ENCODE results near the gene BRD3.
"Not testable (repeated sequence)": the region's sequence is repeated elsewhere in the genome, so short reads cannot be mapped to it uniquely, and the experiment has no call there.

The BRD3 gene

DNA sequence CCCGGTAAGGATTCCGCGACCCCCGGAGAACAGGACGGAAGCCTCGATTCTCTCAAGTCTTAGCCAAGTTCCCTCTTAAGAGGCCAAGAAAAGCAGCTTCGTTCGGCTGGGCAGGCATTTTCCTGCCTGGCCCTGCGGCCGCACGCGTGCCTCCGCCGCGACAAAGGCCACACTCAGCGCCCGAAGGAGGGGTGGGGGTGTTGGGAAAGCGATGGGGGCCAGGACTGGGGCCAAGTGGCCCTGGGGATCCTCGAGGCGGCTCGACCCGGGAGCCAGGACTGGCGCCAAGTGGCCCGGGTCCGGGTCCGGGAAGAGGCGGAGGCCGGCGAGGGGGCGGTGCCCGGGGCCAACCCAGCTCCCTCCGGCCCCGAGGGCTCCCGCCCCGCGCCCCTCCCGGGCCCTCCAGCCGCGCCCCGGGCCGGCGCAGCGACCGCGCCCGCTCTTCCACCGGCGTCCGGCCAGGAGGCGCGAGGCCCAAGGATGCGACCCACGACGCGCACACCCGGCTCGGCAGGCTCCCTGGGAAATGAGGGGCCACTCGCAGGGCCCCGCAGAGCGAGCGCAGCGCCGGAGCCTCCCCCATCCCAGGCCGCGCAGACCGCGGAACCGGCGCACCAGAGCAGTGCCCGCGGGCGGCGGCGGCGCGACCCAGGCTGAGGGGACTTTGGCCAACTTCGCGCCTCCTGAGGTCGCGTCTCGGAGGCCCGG is 76.5 kb downstream of the BRD3 start:
- TF ChIP-seq POLR2AphosphoS5 (IDR thresholded peaks at IDR 0.05; ENCODE audit: low read depth, low read length) (no peak), POLR2A (IDR thresholded peaks at IDR 0.05; ENCODE audit: low read depth, low read length) (no peak), TAF1 (IDR thresholded peaks at IDR 0.05; ENCODE audit: borderline replicate concordance, low read depth, low read length) (no peak)
- DNase-seq (ENCODE audit: insufficient read length) (no peak), FAIRE-seq (no peak)

DNA sequence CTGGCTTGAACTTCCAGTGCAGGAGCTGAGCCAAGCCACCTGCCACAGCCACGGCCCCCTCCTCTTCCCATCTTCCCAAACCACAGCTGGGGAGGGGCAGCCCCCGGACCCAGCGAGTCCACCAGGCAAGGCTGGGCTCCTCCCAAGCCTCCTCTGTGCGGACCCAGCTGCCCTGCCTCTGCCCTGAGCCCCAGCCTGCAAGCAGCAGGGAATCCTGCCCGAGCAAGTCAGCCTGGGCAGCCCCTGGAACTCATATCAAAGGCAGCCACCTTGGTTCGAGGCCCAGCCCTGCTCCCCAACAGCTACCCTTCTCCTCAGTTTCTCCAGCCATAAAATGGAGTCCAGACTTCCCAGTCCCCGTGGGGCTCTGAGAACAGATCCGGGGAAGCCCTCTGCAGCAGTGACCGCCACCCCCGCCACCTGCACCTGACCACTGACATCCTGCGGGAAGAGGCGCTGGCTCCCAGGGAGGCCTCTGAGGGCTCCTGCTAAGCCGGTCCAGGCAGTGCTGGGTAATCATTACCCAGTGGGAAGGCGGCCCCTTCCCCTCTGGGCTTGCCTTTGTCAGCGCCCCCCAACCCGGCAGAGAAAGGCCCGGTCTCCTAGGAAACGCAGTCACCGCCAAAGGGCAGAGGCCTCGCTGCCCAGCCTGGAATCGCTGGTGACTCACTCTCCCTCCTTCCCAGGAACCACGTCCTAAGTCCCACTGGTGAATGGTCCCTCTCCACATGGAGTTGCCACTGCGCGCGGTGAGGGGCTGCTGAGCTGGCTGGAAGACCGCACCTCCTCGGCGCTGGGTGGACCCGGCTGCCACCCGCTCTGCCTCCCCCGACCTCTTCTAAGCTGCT is 77.2 kb downstream of the BRD3 start:
- DNase-seq (ENCODE audit: insufficient read length), result no peak

DNA sequence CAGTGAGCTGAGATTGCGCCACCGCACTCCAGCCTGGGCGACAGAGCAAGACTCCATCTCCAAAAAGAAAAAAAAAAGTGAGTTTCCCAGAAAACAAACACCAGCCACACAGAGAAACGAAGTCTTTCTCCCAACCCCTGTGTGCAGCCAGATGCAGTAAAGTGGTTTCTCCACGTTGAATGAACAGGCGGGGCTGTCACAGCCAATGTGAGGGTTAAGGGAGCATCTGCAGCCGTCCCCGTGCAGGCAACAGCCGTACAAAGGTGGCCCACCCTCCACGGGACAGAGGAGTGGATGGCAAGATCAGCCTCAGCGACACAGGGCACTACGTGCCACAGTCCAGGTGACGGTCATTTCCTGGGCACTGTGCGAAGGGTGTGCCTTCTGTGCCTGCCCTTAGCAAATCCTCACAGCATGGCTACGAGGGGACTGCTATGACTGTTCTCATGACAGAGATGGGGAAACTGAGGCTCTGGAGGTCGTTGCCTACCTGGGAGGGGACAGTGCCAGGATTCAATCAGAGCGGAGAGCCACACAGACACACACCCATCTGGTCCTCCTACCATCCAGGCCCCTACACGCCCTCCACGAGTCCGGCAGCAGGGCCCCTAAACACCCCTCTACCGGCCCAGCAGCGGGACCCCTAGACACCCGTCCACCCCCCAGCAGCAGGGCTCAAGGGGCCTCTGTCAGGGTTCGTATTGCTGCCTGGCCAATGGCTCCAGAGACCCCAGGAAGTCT is 78.0 kb downstream of the BRD3 start:
- DNase-seq (ENCODE audit: insufficient read length) (no peak), FAIRE-seq (no peak)
- no peak for TF ChIP-seq POLR2AphosphoS5 (IDR thresholded peaks at IDR 0.05; ENCODE audit: low read depth, low read length)
- TF ChIP-seq TAF1 (IDR thresholded peaks at IDR 0.05; ENCODE audit: borderline replicate concordance, low read depth, low read length), result no peak
- no peak for TF ChIP-seq POLR2A (IDR thresholded peaks at IDR 0.05; ENCODE audit: low read depth, low read length)

More for the DNA sequence above, 77.2 kb downstream of the BRD3 start:
- no peak for FAIRE-seq
- TF ChIP-seq TAF1 (IDR thresholded peaks at IDR 0.05; ENCODE audit: borderline replicate concordance, low read depth, low read length) (no peak), POLR2AphosphoS5 (IDR thresholded peaks at IDR 0.05; ENCODE audit: low read depth, low read length) (no peak), POLR2A (IDR thresholded peaks at IDR 0.05; ENCODE audit: low read depth, low read length) (no peak)

DNA sequence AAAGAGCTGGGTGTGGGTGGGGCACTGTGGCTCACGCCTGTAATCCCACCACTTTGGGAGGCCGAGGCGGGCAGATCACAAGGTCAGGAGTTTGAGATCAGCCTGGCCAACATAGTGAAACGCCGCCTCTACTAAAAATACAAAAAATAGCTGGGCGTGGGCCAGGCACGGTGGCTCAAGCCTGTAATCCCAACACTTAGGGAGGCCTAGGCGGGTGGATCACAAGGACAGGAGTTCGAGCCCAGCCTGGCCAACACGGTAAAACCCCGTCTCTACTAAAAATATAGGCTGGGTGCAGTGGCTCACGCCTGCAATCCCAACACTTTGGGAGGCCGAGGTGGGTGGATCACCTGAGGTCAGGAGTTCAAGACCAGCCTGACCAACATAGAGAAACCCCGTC is 79.1 kb downstream of the BRD3 start:
- not testable (repeated sequence) for FAIRE-seq; DNase-seq (ENCODE audit: insufficient read length)

DNA sequence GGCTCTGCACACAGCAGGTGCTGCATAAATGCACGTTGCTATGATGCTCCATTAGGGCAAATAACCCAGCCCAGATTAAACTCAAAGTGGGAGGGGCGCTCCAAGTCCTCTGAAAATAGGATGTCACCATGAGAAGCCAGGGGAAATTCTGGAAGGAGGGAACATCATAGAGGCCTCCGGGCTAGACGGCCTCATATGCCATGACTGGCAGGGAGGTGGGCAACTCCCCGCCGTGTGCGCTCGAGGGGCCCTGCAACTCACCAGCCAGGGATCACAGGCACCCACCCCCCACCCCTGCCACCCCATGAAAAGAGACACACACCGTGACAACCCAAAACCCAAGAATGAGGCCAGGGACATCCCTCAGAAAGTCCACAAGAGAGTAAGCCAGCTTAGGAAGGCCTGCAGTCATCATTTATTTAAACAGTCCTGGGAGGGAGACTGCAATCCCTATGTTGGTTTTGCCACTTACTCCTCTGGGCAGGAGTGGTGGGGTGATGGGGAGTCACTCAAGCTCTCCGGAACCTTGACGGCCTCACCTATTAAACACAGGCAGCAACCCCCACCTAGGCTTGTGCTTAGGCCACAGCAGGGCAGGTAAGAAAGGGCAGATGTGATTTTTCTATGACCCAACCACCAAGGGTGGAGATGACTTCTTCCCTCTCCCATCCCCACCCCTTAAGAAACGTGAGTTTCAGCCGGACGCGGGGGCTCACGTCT is 79.7 kb downstream of the BRD3 start:
- no peak for FAIRE-seq
- no peak for DNase-seq (ENCODE audit: insufficient read length)

DNA sequence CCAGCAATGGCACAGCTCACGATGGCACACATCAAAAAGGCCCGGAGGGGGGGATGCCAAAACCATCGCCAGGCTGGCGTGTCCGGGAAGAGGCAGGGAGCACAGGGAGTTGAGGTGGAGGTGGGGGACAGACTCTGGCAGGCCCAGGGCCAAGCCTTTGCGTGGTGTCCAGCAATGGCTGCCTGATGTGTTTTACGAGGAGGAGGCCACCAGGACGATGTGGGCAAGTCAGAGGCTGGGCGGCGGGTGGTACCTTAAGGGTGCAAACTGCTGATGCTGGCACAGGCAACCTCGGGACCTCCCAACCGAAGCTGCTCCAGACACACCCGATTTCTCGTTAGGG is 80.4 kb downstream of the BRD3 start:
- FAIRE-seq (no peak), DNase-seq (ENCODE audit: insufficient read length) (no peak)
- TF ChIP-seq POLR2AphosphoS5 (IDR thresholded peaks at IDR 0.05; ENCODE audit: low read depth, low read length) (no peak), TAF1 (IDR thresholded peaks at IDR 0.05; ENCODE audit: borderline replicate concordance, low read depth, low read length) (no peak), POLR2A (IDR thresholded peaks at IDR 0.05; ENCODE audit: low read depth, low read length) (no peak)

More for the DNA sequence above, 79.7 kb downstream of the BRD3 start:
- no peak for TF ChIP-seq TAF1 (IDR thresholded peaks at IDR 0.05; ENCODE audit: borderline replicate concordance, low read depth, low read length)

DNA sequence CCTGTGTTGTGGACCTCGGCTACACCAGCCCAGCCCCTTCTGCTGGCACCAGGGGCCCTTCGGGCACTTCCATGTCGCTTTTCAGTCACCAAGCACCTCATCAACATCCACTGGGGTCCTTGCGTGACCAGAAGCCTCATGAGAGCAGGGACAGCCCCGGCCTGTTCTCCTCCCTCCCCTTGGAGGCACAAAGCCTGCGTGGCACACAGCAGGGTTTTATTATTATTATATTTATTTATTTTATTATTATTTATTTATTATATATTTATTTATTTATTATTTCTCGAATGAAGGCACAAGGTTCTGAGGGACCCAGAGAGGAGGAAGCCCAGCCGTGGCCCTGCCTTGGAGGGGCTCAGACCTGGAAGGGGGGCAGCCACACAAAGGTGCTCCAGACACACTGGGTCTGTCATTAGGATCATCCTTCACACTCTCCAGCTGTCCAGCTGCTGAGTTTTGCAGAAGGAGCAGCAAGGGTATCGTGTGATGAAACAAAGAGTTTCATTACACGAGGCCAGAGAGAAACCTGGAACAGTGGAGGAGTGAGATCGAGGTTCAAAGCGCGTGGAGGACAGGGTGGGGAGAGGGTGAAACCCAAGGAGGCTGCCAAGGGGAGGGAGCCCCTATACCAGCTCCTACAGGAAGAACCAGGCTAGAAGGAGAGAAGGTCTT is 80.9 kb downstream of the BRD3 start:
- TF ChIP-seq TAF1 (IDR thresholded peaks at IDR 0.05; ENCODE audit: borderline replicate concordance, low read depth, low read length) (no peak), POLR2AphosphoS5 (IDR thresholded peaks at IDR 0.05; ENCODE audit: low read depth, low read length) (no peak)
- FAIRE-seq, result no peak
- DNase-seq (ENCODE audit: insufficient read length), result no peak

DNA sequence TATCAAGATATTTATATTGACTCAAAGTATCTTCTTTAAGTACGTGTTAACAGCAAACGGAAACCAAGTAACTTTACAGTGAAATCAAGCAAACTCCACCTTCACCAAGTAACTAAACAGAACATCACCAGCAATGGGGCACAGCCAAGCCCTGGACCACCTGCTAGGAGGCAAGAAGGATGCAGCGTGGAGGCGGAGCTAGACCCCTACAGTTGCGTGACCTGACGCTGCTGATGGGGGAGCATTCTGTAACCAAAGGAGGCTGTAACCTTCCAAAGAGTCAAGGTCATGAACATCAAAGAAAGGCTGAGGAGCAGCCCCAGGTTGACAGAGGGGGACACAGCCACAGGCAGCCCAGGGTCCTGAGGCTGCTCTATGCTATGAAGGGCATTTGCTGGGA is 81.8 kb downstream of the BRD3 start:
- DNase-seq (ENCODE audit: insufficient read length), result no peak
- TF ChIP-seq POLR2A (IDR thresholded peaks at IDR 0.05; ENCODE audit: low read depth, low read length) (no peak), POLR2AphosphoS5 (IDR thresholded peaks at IDR 0.05; ENCODE audit: low read depth, low read length) (no peak), TAF1 (IDR thresholded peaks at IDR 0.05; ENCODE audit: borderline replicate concordance, low read depth, low read length) (no peak)
- no peak for FAIRE-seq

DNA sequence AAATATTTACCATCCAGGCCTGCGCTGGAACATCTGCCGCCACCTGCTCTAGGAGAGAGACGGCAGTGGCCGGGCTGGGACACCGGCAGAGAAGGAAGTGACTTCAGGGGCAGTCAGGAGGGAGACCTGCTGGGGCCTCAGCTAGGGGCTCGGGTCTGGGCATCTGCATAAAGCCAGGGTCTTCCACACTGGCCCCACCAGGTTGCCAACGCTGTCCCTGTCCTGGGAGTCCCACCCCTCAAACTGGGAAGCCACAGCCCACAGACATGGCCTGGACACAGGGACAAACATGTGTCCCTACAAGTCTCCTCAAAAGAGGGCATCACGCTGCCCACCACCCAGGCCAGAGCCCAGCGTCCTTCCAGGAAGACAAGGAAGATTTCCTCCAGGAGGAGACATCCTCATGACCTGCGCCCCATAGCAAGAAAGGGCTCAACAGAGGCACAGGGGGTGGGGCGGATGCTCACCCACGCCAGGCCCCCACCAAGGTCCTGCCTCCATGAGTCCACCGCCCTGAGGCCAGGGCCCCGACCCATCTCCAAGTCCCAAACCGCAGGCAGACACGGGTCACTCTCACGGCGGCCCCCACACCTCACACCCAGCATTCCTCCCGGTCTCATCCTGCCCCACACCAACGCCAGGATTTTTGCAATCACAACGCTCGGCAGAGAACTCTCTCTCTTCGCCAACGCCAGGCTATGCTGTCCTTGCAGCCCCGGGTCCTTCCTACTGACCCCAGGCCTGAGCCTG is 84.7 kb downstream of the BRD3 start:
- TF ChIP-seq POLR2A (IDR thresholded peaks at IDR 0.05; ENCODE audit: low read depth, low read length), result no peak
- TF ChIP-seq TAF1 (IDR thresholded peaks at IDR 0.05; ENCODE audit: borderline replicate concordance, low read depth, low read length), result no peak
- no peak for TF ChIP-seq POLR2AphosphoS5 (IDR thresholded peaks at IDR 0.05; ENCODE audit: low read depth, low read length)
- FAIRE-seq (no peak), DNase-seq (ENCODE audit: insufficient read length) (no peak)

DNA sequence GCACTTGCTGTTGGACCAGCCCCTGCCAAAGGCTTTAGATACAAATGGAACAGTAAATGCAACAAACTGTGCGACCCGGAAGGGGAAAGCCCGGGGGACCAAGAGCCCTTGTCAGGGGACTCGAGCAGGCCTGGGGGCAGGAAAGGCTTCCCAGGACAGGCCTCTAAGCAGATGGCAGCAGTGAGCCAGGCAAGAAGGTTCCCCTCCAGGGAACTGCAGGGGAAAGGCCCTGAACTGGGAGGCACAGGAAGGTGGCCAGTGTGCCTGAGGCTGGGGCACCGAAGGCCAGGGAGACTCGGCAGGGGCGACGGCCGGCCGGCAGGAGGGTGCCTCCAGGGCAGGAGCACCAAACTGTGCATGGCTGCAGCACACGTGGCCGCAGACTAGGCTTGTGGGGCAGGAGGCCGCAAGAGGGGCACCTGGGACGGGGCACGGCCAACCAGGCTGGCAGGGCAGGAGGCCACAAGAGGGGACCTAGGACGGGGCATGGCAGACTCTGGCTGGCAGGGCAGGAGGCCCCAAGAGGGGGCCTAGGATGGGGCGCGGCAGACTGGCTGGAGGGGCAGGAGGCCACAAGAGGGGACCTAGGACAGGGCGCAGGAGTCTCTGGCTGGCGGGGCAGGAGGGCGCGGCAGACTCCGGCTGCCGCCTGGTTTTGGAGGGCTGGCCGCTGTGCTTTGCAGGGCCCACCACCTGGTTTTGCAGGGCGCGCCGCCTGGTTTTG is 85.7 kb downstream of the BRD3 start:
- FAIRE-seq (no peak), DNase-seq (ENCODE audit: insufficient read length) (no peak)
- TF ChIP-seq POLR2A (IDR thresholded peaks at IDR 0.05; ENCODE audit: low read depth, low read length) (no peak), TAF1 (IDR thresholded peaks at IDR 0.05; ENCODE audit: borderline replicate concordance, low read depth, low read length) (no peak), POLR2AphosphoS5 (IDR thresholded peaks at IDR 0.05; ENCODE audit: low read depth, low read length) (no peak)

Measured in GM12892 (cell line).